GM19452 (cell line): ENCODE measurements around the gene IZUMO2.
"Not testable (repeated sequence)": the region's sequence is repeated elsewhere in the genome, so short reads cannot be mapped to it uniquely, and the experiment has no call there.

ENCODE experiments used
- ATAC-seq: cut with Tn5 transposase; IDR thresholded peaks from one replicate; pipeline ENCODE4 v1.9.1; 2021; ENCODE audit not compliant: unreplicated experiment

The IZUMO2 gene

GRCh38 chr19:50136603-50137365 lies 26.3 kb downstream of the IZUMO2 start:
- not testable (repeated sequence) for ATAC-seq

DNA sequence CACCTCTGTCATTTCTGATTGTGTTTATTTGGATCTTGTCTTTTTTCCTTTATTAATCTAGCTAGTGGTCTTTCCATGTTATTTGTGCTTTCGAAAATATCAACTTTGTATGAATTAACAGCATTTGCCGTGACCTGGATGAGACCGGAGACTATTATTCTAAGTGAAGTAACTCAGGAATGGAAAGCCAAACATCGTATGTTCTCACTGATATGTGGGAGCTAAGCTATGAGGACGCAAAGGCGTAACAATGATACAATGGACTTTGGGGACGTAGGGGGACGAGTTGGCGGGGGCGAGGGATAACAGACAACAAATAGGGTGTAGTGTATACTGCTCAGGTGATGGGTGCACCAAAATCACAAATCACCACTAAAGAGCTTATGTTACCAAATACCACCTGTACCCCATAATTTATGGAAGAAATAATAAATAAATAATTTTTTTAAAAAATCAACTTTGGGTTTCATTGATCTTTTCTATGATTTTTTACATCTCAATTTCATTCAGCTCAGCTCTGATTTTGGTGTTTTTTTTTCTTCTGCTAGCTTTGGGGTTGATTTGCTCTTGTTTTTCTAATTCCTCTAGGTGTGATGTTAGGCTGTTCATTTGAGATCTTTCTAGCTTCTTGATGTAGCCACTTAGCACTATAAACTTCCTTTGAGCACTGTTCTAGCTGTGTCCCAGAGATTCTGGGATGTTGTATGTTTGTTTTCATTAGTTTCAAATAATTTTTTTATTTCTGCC lies 27.1 kb downstream of the IZUMO2 start:
- ATAC-seq: not testable (repeated sequence)

- ATAC-seq: not testable (repeated sequence)
Observed at GRCh38 chr19:50134777-50135719, 28.0 kb downstream of the IZUMO2 start.

DNA sequence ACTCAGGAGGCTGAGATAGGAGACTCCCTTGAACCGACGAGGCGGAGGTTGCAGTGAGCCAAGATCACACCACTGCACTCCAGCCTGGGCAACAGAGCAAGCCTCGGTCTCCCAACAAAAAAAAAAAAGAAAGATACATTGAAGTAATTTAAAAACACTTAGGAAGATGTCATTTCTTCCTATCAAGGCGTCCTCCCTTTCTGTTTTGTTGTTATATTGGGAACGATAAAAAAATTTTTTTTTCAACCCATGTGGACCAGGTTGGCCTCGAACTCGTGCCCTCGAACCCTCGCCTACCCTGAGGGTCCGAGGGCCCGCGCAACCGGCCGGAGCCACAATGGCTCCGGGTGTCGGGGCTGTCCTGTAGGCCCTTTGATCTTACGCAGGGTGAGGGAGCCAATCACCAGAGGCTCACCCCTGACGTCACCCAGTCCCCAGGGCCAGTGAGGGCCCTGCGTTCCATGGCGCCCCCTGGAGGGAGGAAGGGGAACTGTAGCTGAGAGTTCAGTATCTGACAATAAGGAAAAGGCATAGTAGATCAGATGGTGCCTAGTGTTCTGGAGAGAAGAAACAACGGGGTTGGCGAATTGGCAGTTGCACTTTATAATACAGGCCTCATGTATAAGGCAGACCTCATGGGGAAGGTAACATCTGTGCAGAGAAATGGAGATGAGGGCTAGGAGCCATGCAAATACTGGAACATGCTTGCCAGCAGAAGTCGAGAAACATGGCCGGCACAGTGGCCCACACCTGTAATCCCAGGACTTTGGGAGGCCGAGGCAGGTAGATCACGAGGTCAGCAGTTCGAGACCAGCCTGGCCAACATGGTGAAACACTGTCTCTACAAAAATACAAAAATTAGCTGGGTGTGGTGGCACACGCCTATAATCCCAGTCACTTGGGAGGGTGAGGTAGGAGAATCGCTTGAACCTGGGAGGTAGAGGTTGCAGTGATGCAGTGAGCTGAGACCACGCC lies 29.3 kb downstream of the IZUMO2 start:
- ATAC-seq: not testable (repeated sequence)

- not testable (repeated sequence) for ATAC-seq
Observed at GRCh38 chr19:50104012-50104411, 59.1 kb downstream of the IZUMO2 start.

DNA sequence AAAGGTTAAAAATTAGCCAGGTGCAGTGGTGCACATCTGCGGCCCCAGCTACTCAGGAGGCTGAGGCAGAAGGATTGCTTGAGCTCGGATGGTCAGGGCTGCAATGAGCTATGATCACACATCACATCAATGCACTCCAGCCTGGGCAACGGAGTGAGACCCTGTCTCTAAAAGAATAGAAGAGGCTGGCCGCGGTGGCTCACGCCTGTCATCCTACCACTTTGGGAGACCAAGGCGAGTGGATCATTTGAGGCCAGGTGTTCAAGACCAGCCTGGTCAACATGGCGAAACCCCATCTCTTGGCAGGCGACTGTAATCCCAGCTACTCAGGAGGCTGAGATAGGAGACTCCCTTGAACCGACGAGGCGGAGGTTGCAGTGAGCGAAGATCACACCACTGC lies 59.7 kb downstream of the IZUMO2 start:
- not testable (repeated sequence) for ATAC-seq
